Activated naive CD8-positive, alpha-beta T cell (primary cell): ENCODE data around the gene NBEAL1.
"Not testable (repeated sequence)": the region's sequence is repeated elsewhere in the genome, so short reads cannot be mapped to it uniquely, and the experiment has no call there.

Experiments
- H3K27ac Mint-ChIP-seq: one replicate; pipeline ENCODE4 v1.8.0; 2021; ENCODE audit warnings: mixed read lengths
- H3K27me3 Mint-ChIP-seq: one replicate; pipeline ENCODE4 v1.8.0; 2021; ENCODE audit warnings: mixed read lengths
- H3K36me3 Mint-ChIP-seq: one replicate; pipeline ENCODE4 v1.8.0; 2021; ENCODE audit warnings: mixed read lengths
- H3K4me1 Mint-ChIP-seq: one replicate; pipeline ENCODE4 v1.8.0; 2021; ENCODE audit warnings: low read depth, mixed read lengths
- H3K4me3 Mint-ChIP-seq: one replicate; pipeline ENCODE4 v1.8.0; 2021; ENCODE audit warnings: mild to moderate bottlenecking, mixed read lengths
- H3K9me3 Mint-ChIP-seq: one replicate; pipeline ENCODE4 v1.8.0; 2021; ENCODE audit warnings: low read depth, mixed read lengths

NBEAL1 gene

DNA sequence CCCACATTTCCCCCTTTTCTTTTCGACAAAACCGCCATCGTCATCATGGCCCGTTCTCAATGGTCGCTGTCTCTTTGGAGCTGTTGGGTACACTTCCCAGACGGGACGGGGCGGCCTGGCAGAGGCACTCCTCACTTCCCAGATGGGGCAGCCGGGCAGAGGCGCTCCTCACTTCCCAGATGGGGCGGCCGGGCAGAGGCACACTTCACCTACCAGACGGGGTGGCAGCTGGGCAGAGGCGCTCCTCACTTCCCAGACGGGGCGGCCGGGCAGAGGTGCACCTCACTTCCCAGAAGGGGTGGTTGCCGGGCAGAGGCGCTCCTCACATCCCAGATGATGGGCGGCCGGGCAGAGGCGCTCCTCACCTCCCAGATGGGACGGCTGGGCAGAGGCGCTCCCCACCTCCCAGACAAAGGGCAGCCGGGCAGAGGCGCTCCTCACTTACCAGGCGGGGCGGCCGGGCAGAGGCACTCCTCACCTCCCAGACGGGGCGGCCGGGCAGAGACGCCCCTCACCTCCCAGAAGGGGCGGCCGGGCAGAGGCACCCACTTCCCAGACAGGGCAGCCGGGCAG, 51.9 kb downstream of the NBEAL1 start:
- H3K36me3 Mint-ChIP-seq: peaks cover 24% of the 10 kb centered on the region
- not testable (repeated sequence) for H3K4me3 Mint-ChIP-seq, H3K4me1 Mint-ChIP-seq, H3K27ac Mint-ChIP-seq, H3K27me3 Mint-ChIP-seq, H3K9me3 Mint-ChIP-seq

DNA sequence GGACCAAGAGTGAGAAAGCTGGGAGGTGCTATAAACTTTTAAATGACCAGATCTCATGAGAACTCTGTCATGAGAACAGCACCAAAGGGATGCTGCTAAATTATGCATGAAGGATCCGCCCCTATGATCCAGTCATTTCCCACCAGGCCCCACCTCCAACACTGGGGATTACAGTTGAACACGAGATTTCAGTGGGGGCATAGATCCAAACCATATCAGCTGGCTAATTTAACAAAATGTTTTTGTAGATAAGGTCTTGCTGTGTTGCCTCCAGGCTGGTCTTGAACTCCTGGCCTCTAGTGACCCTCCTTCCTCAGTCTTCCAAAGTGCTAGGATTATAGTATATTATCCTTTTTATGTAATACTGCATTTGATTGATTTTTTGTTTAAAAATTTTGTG, 56.0 kb downstream of the NBEAL1 start:
- peaks cover 21% of the 10 kb centered on the region for H3K36me3 Mint-ChIP-seq
- H3K27ac Mint-ChIP-seq: no peak overlapping the region
- no peaks in the 10 kb centered on the region for H3K9me3 Mint-ChIP-seq
- H3K4me1 Mint-ChIP-seq: no peaks in the 10 kb centered on the region
- no peak overlapping the region for H3K4me3 Mint-ChIP-seq
- no peaks in the 10 kb centered on the region for H3K27me3 Mint-ChIP-seq

DNA sequence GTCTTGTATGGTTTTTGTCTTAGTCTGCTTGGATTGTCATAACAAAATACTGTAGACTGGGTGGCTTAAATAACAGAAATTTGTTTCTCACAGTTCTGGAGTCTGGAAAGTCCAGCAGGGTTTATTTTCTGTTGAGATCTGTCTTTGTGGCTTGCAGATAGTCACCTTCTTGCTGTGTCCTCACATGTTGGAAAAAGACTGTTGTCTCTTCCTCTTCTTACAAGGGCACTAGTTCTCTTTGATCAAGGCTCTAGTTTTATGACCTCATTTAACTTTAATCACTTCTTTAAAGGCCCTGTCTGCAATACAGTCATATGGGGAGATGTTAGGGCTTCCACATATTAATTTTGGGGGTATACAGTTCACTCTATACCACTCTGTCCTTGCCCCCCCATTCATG, 56.5 kb downstream of the NBEAL1 start:
- Mint-ChIP-seq H3K4me1 (no peaks in the 10 kb centered on the region), H3K36me3 (peaks cover 21% of the 10 kb centered on the region), H3K27me3 (no peaks in the 10 kb centered on the region), H3K27ac (no peak overlapping the region), H3K9me3 (no peaks in the 10 kb centered on the region), H3K4me3 (no peak overlapping the region)

DNA sequence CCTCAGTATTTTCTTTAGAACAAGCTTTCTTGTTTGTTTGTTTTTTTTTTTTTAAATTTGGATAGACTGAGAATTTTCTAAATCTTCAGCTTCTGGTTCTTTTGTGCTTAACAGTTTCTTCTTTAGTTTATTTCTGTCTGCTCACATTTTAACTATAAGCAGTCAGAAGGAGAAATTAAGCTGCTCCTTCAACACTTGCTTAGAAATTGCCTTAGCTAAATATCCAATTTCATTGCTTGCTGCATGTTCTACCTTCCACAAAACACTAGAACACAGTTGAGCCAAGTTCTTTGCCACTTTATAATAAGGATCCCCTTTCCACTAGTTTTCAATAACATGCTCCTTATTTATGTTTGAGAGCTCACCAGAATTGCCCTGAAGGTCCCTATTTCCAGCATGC, 57.7 kb downstream of the NBEAL1 start:
- Mint-ChIP-seq H3K27ac (no peak overlapping the region), H3K36me3 (peaks cover 21% of the 10 kb centered on the region), H3K4me3 (no peak overlapping the region), H3K4me1 (no peaks in the 10 kb centered on the region), H3K27me3 (no peaks in the 10 kb centered on the region), H3K9me3 (no peaks in the 10 kb centered on the region)

DNA sequence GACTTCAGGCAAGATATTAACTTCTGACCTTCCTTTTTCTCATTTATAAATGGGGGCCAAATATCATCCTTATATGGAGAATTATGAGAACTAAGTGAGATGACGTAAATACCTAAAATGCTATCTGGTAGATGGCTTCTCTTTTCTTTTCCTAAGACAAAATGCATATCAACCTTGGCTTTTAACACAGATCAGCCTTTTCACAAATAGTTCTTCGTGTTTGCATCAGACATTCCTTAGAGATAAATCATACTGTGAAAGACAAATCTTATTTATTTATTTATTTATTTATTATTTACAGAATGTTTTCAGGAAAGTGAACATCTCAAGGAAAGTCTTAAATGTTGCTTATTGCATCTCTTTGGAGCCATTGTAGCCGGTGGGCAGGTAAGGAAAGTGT, 62.8 kb downstream of the NBEAL1 start:
- no peaks in the 10 kb centered on the region for H3K9me3 Mint-ChIP-seq
- no peaks in the 10 kb centered on the region for H3K27me3 Mint-ChIP-seq

DNA sequence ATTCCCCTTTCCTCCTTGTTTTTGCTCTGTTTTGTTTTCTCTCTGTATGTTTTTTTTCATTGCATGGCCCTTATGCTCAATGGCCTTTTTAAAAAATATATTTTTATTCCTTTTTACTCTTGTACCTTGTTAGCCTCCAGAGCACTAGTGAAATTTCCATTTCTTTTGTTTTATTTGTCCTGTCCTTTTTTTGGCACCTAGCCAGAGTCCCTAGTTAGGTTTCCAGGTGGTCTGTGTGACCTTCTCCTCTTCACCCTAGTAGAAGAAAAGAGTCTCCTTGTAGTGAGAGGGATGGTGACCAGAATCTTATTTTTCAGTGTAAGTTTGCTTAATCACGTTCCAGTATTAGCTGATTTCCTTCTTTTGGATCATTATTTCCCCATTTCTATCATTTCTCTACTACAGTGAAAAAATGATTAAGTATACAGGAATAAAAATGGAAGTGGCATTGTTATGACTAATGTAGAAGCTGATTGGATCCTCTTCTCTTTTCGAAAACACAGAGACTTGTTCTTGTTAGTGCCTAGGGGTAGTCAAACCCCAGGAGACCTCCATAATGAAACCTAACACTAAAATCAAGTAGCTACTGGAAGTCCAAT, 65.9 kb downstream of the NBEAL1 start:
- no peak overlapping the region for H3K27ac Mint-ChIP-seq
- peaks cover 10% of the 10 kb centered on the region for H3K36me3 Mint-ChIP-seq
- no peaks in the 10 kb centered on the region for H3K27me3 Mint-ChIP-seq
- H3K4me1 Mint-ChIP-seq: no peaks in the 10 kb centered on the region
- no peaks in the 10 kb centered on the region for H3K9me3 Mint-ChIP-seq
- H3K4me3 Mint-ChIP-seq: no peak overlapping the region

More for the DNA sequence above, 62.8 kb downstream of the NBEAL1 start:
- Mint-ChIP-seq H3K4me1 (no peaks in the 10 kb centered on the region), H3K27ac (no peak overlapping the region), H3K36me3 (peaks cover 7% of the 10 kb centered on the region), H3K4me3 (no peak overlapping the region)

DNA sequence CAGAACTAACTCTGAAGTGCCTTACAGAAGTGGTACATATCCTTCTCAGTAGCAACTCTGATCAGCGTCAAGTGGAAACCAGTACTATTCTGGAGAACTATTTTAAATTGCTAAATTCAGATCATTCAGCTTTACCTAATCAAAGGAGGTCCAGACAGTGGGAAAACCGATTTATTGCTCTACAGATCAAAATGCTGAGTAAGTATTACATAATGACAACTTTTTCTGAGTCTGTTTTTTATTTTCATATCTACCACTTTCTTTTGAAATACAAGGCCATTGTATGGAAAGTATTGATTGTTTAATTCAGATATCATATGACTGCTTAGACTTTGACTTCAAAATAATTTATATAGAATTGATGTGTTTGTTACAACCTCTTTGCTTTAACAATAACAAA, 68.7 kb downstream of the NBEAL1 start:
- no peak overlapping the region for H3K27ac Mint-ChIP-seq
- peaks cover 19% of the 10 kb centered on the region for H3K36me3 Mint-ChIP-seq
- no peaks in the 10 kb centered on the region for H3K9me3 Mint-ChIP-seq
- no peak overlapping the region for H3K4me3 Mint-ChIP-seq
- no peaks in the 10 kb centered on the region for H3K27me3 Mint-ChIP-seq
- H3K4me1 Mint-ChIP-seq: no peaks in the 10 kb centered on the region

DNA sequence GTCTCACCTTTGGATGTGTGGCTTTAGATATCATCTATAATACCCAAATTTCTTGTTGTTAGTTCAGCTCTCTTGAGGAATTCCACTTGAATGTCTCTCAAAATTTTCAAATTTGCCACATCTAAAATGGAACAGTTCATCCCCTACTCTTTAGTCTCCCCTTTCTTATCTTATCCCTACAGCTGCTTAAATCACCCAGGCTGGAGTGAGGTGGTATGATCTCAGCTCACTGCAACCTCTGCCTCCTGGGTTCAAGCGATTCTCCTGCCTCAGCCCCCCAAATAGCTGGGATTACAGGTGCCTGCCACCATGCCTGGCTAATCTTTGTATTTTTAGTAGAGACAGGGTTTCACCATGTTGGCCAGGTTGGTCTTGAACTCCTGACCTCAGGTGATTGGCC, 71.7 kb downstream of the NBEAL1 start:
- H3K4me1 Mint-ChIP-seq, H3K4me3 Mint-ChIP-seq, H3K27ac Mint-ChIP-seq, H3K27me3 Mint-ChIP-seq, H3K9me3 Mint-ChIP-seq: not testable (repeated sequence)
- H3K36me3 Mint-ChIP-seq: peaks cover 21% of the 10 kb centered on the region

DNA sequence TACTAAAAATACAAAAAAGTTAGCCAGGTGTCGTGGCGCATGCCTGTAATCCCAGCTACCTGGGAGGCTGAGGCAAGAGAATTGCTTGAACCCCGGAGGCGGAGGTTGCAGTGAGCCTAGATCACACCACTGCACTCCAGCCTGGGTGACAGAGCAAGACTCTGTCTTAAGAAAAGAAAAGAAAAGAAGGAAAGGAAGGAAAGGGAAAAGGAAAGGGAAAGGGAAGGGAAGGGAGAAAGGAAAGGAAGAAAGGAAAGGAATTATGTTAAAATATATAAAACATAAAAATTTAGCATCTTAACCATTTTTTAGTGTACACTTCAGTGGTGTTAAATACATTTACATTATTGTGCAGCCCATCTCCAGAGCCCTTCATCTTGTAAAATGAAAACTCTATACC, 76.0 kb downstream of the NBEAL1 start:
- peaks cover 11% of the 10 kb centered on the region for H3K36me3 Mint-ChIP-seq
- not testable (repeated sequence) for H3K4me1 Mint-ChIP-seq, H3K4me3 Mint-ChIP-seq, H3K9me3 Mint-ChIP-seq, H3K27me3 Mint-ChIP-seq, H3K27ac Mint-ChIP-seq

DNA sequence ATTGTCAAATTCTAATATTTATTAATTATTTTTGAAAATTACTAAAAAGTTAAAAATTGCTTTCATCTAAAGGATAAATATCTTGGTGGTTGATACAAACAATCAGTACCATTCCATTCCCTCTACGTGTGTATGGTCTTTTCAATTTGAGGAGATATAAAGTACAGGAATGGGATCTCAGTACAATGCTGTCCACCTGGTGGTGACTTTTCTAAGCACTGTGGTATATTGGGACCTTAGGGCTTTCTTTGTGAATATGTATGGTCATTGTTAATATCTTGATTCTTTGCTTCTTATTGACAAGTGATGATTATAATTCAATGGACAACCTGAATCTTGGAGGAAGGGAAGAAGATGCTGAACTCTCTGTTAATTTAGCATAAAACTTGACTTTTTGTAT, 83.1 kb downstream of the NBEAL1 start:
- Mint-ChIP-seq H3K4me1 (no peaks in the 10 kb centered on the region), H3K27me3 (no peaks in the 10 kb centered on the region), H3K36me3 (peaks cover 21% of the 10 kb centered on the region), H3K4me3 (no peak overlapping the region), H3K9me3 (peaks cover 2% of the 10 kb centered on the region), H3K27ac (no peak overlapping the region)

DNA sequence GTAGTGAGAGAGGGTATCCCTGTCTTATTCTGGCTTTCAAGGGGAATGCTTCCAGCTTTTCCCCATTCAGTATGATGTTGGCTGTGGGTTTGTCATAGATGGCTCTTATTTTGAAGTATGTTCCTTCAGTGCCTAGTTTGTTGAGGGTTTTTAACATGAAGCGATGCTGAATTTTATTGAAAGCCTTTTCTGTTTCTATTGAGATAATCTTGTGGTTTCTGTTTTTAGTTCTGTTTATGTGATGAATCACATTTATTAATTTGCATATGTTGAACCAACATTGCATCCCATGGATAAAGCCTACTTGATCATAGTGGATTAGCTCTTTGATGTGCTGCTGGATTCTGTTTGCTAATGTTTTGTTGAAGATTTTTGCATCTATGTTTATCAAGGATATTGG, 87.7 kb downstream of the NBEAL1 start:
- not testable (repeated sequence) for H3K4me1 Mint-ChIP-seq, H3K27ac Mint-ChIP-seq

DNA sequence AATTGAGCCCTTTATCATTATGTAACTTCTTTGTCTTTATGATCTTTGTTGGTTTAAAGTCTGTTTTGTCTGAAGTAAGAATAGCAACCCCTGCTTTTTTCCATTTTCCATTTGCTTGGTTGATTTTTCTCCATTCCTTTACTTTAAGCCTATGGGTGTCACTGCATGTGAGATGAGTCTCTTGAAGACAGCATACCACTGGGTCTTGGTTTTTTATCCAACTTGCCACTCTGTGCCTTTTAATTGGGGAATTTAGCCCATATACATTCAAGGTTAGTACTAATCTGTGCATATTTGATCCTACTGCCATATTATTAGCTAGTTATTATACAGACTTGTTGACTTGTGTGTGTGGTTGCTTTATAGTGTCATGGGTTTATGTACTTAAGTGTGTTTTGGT, 89.6 kb downstream of the NBEAL1 start:
- Mint-ChIP-seq H3K27ac (no peak overlapping the region), H3K27me3 (no peaks in the 10 kb centered on the region), H3K4me3 (no peak overlapping the region), H3K36me3 (peaks cover 40% of the 10 kb centered on the region), H3K4me1 (no peaks in the 10 kb centered on the region), H3K9me3 (peaks cover 18% of the 10 kb centered on the region)

More for the DNA sequence above, 87.7 kb downstream of the NBEAL1 start:
- Mint-ChIP-seq H3K9me3 (peaks cover 18% of the 10 kb centered on the region), H3K36me3 (peaks cover 37% of the 10 kb centered on the region)
- H3K27me3 Mint-ChIP-seq, H3K4me3 Mint-ChIP-seq: not testable (repeated sequence)

DNA sequence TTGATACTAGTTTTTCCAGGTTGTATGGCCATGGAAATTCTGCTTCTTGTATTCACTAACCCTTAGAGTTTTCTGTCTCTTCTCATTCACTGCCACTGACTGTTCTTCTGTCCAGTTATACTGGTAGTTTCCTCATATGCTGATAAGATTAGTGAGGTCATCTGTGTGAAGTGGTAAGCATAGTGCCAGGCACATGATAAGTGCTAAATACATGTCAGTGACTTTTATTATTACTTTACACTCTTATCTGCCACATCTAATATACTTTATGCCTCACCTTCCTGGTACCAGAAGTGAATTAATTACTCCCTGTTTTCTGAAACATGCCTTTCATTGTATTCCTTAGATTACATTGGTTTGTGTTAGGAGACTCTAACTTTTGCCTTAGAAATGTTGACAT, 91.3 kb downstream of the NBEAL1 start:
- Mint-ChIP-seq H3K27ac (no peak overlapping the region), H3K27me3 (no peaks in the 10 kb centered on the region), H3K9me3 (peaks cover 18% of the 10 kb centered on the region), H3K4me1 (peaks cover 2% of the 10 kb centered on the region), H3K36me3 (peaks cover 36% of the 10 kb centered on the region), H3K4me3 (no peak overlapping the region)

DNA sequence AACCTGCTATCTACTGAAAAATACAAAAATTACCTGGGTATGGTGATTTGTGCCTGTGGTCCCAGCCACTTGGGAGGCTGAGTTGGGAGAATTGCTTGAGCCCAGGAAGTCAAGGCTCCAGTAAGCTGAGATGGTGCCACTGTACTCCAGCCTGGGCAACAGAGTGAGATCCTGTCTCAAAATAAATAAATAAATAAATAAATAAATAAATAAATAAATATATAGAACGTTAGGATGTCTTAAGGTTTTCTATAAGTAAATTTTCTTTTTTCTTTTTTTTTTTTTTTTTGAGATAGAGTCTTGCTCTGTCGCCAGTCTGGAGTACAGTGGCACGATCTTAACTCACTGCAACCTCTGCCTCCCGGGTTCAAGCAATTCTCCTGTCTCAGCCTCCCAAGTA, 95.8 kb downstream of the NBEAL1 start:
- H3K4me1 Mint-ChIP-seq, H3K4me3 Mint-ChIP-seq, H3K27ac Mint-ChIP-seq, H3K9me3 Mint-ChIP-seq, H3K27me3 Mint-ChIP-seq: not testable (repeated sequence)
- H3K36me3 Mint-ChIP-seq: peaks cover 11% of the 10 kb centered on the region

DNA sequence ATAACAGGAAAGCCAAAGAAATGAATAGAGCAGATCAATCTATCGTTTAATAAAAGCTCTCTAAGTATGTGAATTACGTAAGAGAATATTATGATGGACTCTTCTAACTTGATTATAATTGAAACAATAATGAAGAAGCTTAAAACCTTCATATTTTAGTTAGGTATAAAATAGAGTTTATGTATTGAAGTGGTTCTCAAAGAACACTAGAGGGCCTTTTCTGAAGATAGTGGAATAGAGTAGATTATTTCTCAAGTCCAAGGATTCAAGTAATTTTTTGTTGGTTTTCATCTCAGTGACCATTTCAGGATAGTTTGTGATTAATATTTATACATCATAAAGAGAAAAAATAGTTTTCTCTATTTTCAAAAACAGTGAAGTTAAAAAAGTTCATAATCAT, 97.7 kb downstream of the NBEAL1 start:
- Mint-ChIP-seq H3K4me3 (no peak overlapping the region), H3K4me1 (peaks cover 2% of the 10 kb centered on the region), H3K27ac (no peak overlapping the region), H3K9me3 (no peaks in the 10 kb centered on the region), H3K36me3 (peaks cover 14% of the 10 kb centered on the region), H3K27me3 (no peaks in the 10 kb centered on the region)

DNA sequence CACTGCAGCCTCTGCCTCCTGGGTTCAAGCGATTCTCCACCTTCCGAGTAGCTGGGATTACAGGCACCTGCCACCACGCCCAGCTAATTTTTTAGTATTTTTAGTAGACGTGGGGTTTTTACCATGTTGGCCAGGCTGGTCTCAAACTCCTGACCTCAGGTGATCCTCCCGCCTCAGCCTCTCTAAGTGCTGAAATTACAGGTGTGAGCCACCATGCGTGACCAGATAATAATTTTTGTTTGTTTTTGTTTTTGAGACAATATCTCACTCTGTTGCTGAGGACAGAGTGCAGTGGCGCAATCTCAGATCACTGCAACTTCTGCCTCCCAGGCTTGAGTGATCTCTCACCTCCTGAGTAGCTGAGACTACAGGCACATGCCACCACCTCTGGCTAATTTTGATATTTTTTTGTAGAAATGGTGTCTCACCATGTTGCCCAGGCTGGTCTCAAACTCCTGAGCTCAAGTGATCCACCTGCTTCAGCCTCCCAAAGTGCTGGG, 100.6 kb downstream of the NBEAL1 start:
- H3K36me3 Mint-ChIP-seq: peaks cover 14% of the 10 kb centered on the region
- H3K27ac Mint-ChIP-seq, H3K4me3 Mint-ChIP-seq, H3K4me1 Mint-ChIP-seq, H3K9me3 Mint-ChIP-seq, H3K27me3 Mint-ChIP-seq: not testable (repeated sequence)
